NCI-H2227 (cell line): Measurements from ENCODE around the gene MED6.

Experiments
- DNase-seq: peaks from one replicate; lab custom pipeline; 2025; ENCODE audit not compliant: unreplicated experiment; lab: John Stamatoyannopoulos, UW

The MED6 gene

DNA sequence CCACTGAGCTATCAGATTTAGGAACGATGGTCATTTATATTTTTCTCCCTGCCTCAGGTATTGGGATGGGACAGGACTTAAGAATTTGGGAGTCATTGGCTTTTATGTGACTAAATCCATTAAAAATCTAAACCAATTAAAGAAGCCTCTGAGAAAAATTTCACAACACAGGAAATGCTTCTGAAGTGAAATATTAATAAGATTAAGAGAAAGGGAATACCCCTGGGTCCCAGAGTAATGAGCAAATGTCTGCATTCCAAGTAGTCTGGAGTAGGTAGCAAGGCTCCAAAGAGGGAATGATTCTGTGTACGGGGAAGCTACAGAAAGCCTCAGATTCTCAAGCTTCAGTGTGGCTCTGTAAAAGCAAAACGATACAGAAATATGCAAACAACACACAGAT, 707 bp upstream of the MED6 start:
- DNase-seq: no peak

DNA sequence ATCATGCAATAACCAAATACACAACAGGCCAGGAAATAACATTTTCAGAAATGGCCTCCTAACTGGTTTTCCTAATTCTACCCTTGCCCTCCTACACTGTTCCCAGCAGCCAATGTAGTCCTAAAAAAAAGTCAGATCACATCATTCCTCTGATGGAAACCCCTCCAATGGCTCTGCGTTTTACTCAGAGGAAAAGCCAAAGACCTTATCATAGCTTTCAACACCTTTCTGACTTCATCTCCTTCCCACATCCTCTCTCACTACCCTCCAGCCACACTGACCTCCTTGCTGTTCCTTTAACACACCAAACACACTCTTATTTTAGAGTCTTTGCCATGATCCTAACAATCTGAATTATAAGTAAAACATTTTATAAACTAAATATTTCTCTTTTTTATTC, 1.1 kb downstream of the MED6 start:
- DNase-seq: no peak

DNA sequence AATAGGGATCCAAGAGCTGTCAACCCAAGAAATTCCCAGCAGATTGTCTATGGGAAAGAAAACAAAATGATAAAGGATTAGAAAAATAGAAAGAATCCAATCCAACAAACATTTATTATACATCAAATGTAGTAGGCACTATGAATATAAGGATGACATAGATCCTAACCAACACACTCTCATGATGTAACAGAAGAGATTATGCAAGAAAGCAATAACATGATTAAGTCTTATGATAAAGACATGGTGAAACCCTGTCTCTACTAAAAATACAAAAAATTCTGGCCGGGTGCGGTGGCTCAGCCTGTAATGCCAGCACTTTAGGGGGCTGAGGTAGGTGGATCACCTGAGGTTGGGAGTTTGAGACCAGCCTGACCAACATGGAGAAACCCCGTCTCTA, 2.7 kb downstream of the MED6 start:
- no peak for DNase-seq

DNA sequence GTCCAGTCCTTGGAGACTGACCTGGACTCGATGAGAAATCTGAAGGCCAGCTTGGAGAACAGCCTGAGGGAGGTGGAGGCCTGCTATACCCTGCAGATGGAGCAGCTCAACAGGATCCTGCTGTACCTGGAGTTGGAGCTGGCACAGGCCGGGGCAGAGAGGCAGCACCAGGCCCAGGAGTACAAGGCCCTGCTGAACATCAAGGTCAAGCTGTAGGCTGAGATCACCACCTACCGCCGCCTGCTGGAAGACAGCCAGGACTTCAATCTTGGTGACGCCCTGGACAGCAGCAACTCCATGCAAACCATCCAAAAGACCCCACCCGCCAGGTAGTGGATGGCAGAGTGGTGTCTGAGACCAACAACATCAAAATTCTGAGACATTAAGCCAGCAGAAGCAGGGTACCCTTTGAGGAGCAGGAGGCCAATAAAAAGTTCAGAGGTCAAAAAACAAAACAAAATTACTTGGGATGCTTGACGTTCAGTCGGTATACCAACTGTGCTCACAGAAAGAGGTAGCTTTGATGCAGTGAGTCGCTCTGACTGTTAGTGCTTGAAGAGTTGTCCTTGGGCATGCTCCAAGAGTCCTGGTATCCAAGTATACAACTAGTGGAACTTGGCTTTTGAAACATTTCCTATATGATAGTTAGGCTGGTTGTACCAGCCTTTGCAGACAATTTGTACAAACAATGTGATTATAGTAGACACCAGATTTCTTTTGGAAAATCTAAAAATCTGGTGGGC, 4.8 kb downstream of the MED6 start:
- DNase-seq: no peak

DNA sequence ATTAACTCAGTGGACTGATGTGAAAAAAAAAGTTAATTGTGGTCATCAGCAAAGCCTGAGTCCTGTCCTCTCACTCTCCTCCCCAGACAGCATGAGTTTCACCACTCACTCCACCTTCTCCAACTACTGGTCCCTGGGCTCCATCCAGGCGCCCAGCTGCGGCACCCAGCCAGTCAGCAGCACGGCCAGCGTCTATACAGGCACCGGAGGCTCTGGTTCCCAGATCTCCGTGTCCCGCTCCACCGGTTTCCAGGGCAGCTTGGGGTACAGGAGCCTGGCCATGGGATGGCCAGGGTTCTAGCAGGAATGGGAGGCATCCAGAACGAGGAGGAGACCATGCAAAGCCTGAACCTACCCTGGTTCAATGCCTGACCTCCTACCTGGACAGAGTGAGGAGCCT, 6.0 kb downstream of the MED6 start:
- no peak for DNase-seq

DNA sequence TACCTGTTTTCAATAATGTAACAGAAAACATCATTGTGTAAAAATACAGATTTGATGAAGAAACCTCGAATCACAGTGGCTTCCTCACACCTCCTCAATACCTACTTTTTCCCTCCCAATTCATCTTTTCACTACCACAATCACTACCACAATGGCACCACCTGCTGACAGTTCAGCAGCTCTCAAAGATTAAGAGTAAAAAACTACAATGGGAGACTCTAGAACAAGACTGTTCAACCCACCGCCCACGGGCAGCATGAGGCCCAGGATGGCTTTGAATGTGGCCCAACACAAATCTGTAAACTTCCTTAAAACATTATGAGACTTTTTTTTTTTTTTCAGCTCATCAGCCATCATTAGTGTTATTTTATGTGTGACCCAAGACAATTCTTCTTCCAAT, 15.2 kb downstream of the MED6 start:
- DNase-seq: no peak

DNA sequence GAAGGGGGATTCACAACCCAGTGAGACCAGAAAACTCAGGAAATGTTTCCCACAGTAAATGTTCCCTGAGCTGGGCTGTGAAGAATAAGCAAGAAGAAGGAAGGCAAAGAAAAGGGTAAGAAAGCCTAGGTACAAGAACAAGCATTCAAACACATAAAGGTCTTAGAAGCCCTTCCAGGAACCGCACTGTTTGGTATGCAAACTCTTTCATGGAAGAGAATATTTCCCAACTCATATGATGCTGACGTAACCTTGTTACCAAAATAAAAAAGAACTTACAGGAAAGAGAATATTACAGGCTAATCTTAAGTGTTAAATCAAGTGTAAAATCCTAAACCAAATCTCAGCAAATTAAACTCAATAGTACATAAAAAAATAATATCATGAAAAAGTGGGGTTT, 23.6 kb downstream of the MED6 start:
- no peak for DNase-seq

DNA sequence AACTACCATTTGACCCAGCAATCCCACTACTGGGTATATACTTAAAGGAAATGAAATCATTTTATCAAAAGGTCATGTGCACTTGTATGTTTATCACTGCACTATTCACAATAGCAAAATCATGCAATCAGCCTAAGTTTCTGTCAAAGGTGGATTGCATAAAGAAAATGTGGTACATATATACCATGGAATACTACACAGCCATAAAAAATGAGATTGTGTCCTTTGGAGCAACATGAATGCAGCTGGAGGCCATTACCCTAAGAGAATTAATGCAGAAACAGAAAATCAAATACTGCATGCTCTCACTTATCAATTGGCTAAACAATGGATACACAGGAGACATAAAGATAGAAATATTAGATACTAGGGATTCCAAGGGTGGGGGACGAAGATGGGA, 27.4 kb downstream of the MED6 start:
- DNase-seq: no peak

DNA sequence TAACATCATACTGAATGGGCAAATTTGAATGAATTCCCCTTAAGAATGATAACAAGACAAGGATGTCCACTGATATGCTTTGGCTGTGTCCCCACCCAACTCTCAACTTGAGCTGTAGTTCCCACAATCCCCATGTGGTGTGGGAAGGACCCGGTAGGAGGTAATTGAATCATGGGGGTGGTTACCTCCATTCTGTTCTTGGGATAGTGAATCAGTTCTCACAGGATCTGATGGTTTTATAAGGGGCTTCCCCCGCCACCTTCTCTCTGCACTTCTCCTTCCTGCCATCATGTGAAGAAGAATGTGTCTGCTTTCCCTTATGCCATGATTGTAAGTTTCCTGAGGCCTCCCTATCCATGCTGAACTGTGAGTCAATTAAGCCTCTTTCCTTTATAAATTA, 29.3 kb downstream of the MED6 start:
- no peak for DNase-seq

DNA sequence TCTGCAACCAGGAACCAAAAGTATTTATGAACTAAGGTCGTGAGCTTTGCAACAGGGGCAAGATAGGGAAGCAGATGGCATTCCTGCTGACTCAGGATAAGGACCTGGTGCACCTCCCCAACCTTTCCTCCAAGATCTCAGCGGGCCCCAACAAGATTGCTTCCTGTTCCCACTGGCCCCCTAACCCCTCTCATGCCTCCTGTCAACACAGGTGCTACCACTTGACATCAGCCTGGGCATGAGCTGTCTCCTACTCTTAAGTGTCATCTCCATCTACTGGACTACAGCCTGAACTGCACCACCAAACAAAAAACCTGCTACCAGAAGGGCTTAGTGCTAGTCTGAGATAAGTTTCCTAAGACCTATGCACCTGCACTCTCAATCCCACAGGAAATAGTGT, 32.7 kb downstream of the MED6 start:
- peak; percentile 47 for DNase-seq

DNA sequence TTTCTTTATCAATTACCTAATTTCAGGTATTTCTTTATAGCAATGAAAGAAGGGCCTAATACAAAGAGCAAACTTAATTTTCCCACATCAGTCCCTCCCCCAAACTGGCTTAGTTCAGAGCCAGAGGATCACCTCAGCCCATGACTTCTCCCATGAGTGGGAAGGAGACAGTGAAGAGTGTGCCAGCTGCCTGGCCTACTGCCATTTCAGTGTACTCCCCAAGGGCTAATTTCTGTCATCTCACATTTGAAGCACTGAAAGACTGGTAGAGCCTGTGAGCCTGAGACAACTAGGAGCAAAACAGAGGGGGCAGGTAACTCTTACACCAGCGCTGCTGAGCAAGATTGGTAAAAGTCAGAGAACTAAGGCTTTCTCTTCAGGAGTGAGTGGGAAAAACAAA, 36.6 kb downstream of the MED6 start:
- no peak for DNase-seq

DNA sequence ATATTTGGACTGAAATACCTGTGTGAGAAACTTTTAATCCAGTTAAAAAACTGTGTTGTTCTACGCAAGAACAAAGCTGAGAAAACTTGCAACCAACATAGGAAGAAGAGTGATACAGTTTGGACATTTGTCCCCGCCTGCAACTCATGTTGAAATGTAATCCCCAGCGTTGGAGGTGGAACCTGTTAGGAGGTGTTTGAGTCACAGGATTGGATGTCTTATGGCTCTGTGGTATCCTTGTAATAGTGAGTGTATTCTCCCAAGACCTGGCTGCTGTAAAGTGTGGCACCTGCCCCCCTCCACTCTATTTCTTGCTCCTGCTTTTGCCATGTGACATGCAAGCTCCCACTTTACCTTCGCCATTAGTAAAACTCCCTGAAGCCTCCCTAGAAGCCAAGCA, 37.0 kb downstream of the MED6 start:
- DNase-seq: no peak

DNA sequence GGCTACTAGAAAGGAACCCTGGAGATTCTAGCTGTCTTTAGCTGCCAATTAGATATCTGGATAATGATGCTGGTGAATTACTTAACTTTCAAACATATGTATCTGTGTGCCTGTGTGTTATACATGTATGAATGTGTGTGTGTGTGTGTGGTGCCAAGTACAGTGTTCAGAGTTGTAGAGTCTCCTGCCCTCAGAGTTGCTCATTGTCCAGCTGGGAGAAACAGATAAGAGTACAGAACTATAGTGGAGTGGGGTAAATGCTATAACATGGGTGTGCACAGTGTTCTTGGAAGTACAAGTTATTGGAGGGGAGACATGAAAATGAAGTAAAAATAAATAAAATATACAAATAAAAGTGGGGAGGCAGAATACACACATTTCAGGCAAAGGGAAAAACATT, 42.1 kb downstream of the MED6 start:
- no peak for DNase-seq

DNA sequence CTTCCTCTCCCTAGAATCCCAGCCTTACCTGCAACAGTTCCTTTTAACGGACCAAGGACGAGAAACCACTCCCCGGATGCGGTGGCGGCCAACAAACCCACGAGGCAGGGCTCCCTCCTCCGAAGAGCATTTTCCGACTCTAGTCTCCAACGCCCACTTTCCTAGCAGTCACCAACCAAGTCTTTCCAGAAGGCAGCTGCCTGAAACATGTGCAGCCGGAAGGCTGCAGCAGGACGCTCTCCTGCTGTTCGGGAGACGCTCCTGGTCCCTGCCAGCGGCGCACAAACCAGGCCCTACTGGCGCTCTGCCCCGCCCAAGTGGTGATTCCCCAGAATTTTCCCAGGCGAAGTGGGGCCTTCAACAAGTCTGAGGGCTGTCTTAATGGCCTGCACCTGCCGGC, 44.6 kb downstream of the MED6 start:
- DNase-seq: peak; percentile 68

DNA sequence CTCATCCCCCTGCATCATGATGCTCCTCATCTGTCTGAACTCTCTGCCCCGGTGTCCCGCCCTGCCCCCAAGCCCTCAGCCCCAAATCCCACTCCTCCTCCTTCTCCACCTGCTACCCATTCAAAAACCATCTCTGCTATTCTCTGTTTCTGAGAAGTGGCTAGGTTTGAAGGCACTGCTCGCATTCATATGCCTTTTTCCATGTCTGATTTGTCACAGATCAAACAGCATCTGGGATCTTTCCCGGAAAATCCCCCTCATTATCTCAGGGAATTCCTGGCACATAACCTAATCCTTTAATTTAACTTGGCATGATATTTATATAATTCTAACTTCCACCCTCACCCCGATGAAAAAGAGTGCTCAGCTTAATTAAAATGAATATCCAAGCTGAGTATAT, 62.4 kb downstream of the MED6 start:
- DNase-seq: no peak

DNA sequence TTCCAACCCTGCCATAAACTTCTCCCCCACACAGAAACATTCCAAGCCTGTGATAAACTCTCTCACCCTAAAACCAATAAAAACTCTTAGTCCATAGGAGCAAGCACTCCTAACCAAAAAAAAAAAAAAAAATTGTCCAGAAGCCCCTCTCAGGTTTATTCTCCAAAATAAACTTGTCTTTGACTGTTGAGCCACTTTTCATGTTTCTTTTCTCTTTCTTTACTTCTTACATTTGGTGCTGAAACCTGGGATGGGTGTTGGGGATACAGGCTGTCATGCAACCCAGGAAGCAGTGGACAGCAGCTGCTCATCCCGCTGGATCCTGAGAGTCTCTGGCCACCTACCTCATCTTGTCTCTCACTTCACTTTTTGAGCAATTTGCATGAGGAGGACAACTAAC, 63.6 kb downstream of the MED6 start:
- DNase-seq: no peak

DNA sequence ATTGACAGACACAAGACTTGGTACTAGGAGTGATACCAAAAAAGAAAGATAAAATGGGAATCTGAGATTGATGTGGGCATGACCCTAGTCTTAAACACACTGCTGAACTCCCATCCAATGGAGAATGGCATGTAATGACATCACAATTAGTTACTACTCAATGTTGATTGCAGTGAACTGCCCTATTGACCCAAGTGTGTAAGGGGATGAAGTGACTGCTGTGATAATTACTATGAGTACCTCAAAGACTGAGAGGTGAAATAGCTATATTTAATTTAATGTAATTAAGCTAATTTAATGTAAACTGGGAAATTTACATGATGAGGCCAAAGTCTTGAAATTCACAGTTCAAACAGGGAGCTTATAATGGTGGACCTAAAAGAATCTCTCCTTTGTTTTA, 65.6 kb downstream of the MED6 start, which contains the start of gene ADAM20:
TSS of gene ADAM20 (minus strand) at position 101 of the 400 bp plus-strand sequence. CDS start 10,247 bp downstream, outside the sequence.
- DNase-seq: no peak
